ENCODE data around the gene CSTPP1.

GRCh38 chr11:47018637-47019036 is 82.1 kb downstream of the CSTPP1 start:
- TF ChIP-seq, protein P1, sequence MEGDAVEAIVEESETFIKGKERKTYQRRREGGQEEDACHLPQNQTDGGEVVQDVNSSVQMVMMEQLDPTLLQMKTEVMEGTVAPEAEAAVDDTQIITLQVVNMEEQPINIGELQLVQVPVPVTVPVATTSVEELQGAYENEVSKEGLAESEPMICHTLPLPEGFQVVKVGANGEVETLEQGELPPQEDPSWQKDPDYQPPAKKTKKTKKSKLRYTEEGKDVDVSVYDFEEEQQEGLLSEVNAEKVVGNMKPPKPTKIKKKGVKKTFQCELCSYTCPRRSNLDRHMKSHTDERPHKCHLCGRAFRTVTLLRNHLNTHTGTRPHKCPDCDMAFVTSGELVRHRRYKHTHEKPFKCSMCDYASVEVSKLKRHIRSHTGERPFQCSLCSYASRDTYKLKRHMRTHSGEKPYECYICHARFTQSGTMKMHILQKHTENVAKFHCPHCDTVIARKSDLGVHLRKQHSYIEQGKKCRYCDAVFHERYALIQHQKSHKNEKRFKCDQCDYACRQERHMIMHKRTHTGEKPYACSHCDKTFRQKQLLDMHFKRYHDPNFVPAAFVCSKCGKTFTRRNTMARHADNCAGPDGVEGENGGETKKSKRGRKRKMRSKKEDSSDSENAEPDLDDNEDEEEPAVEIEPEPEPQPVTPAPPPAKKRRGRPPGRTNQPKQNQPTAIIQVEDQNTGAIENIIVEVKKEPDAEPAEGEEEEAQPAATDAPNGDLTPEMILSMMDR (IDR thresholded peaks at IDR 0.05), result no peak
- TF ChIP-seq POLR2AphosphoS5 (IDR thresholded peaks at IDR 0.05), result no peak
- TF ChIP-seq POLR2A (IDR thresholded peaks at IDR 0.05), result no peak
- TF ChIP-seq EP300 (IDR thresholded peaks at IDR 0.05), result no peak

Data from stomach (tissue), 4 donors.